HG02763 (cell line): ENCODE results near the gene UPF1.

Experiments
- ATAC-seq: cut with Tn5 transposase; IDR thresholded peaks from one replicate; pipeline ENCODE4 v1.9.1; 2021; ENCODE audit warnings: mild to moderate bottlenecking, moderate library complexity; ENCODE audit not compliant: unreplicated experiment

The UPF1 gene

DNA sequence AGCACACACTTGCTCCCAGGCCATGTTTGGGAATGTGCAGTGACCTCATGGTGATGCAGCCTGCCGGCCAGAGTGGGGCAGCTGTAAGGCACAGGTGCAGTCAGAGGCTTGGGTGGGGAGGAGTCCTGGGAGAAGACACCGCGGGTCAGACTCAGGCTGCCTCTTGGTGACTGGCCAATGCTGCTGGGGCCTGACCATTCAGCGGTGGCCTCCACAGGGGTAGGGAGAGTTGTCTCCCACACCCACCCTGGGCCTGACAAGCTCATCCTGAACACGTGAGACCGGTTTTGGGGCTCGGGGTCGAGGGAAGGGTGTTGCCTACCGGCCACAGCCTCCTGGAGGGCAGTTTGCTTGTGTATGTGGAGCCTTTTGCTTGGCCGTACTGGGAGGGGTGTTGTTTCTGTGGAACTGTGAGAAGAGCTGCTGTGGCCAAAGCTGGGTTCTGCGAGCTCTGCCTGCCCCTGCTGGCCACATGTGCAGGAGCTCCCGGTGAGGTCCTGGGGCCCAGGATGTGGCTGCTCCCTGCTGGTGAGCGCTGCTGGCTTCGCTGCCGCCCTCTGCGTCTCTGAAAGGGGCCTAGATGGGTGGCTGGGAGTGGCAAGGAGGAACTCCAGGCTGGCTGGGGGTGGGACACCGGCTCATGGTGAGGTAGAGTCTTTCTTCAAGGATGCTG is 22.1 kb downstream of the UPF1 start:
- ATAC-seq, result no peak

DNA sequence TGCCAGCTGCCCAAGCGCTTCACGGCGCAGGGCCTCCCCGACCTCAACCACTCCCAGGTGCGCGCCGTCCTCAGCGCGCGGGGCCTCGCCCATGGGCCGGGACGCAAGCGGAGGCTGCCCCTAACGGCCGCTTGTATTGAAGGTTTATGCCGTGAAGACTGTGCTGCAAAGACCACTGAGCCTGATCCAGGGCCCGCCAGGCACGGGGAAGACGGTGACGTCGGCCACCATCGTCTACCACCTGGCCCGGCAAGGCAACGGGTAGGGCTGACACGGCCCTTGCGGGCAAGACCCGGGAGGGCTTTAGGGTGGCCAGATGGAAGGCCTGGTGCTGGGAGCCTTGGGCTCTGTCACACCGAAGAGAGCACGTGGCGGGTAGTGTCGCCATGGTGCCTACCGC is 23.2 kb downstream of the UPF1 start:
- no peak for ATAC-seq

GRCh38 chr19:18855647-18856384 is 24.1 kb downstream of the UPF1 start:
- ATAC-seq, result no peak

DNA sequence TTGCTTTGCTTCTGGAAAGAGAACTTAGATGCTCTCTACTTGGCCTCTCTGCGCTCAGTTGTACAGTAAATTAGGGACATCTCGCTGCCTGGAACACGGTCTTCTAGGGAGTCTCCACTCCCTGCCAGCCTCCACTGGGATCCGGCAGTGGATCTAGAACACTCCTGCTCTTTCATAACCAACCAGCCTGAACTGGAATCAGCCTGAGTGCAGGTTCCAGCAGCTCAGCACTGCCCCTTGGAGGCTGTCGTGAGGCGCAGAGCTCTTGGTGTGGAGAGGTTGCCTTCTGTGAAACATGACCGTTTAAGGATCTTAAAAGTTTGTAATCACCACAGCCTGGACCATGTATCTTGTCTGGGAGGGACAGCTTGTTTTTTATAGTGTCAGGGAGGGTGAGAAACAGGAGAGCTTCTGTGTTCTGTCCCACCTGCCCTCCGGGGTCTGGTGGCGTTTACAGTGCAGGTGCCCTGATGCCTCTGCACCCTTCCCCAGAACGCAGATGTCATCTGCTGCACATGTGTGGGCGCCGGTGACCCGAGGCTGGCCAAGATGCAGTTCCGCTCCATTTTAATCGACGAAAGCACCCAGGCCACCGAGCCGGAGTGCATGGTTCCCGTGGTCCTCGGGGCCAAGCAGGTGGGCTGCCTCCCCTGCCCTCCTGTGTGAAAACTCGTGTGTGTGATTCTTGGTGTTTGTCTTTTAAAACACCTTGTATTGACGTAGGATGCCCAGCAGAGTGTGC is 24.8 kb downstream of the UPF1 start:
- no peak for ATAC-seq

DNA sequence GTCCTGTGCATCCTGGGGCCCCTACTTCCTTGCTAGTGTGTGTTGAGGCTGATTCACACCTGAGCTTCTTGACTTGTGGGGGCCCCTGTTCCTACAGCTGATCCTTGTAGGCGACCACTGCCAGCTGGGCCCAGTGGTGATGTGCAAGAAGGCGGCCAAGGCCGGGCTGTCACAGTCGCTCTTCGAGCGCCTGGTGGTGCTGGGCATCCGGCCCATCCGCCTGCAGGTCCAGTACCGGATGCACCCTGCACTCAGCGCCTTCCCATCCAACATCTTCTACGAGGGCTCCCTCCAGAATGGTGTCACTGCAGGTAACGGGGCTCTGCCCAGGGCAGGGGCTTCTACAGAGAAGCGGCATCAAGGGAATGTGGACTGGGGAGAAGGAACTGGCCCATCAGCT is 25.5 kb downstream of the UPF1 start:
- no peak for ATAC-seq

DNA sequence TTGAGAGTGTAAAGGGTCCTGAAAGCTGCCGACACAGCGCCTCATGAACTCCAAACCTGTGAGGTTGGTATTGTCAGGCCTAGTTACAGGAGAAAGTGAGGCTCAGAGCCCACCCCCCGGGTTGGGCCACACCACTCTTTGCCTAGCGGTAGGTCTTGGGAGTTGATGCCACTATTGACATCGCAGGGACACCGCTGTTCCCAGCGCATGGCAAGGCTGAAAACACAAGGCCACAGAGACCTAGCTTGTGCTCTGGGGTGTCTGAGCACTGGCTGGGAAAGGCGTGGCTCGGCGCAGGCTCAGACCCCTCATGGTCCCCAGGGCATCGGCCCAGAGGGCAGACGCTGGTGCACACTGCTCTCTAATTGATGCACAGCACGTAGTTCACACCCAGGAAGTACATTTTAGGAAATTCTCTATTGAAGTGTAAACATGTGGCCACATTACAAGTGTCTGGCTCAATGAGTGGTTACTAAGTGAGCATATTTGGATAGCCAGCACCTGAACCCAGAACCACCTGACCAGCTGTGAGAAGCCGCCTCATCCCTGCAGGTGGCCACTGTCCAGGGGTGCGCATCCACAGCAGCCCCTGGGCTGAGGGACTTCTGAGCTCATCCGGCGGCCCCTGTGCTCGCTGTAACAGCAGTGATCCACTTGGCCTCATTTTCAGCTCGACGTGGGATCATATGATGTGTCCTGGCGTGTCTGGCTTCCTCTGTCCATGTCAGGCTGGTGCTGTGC is 27.3 kb downstream of the UPF1 start:
- ATAC-seq, result no peak

DNA sequence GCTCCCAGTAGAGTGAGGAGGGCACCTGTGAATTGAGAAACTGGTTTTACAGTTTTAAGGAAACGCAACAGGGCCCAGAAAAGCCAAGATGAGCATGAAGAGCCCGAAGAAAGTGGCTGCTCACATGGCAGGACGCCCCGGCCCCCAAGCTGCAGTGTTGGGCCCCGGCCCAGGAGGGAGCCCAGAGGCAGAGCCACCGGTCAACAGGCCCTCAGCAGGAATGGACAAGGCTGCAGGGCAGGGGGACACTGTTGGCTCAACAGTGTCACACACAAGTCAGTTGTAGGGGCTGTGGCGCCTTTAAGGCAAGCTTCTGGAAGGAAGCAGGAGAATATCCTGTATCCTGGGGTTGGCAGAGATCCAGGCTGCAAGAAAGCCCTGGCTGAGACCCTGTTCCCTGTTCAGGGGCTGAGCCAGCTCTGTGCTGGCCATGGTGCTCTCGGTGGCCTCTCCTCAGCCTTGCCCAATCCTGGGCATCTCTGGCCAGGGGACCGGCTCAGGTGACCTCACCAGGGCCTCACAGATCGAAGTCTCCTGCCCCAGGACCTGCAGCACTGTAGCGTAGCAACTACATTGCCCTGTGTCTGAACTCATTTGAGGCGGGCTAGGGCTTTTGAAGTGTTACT is 28.0 kb downstream of the UPF1 start:
- ATAC-seq, result no peak

DNA sequence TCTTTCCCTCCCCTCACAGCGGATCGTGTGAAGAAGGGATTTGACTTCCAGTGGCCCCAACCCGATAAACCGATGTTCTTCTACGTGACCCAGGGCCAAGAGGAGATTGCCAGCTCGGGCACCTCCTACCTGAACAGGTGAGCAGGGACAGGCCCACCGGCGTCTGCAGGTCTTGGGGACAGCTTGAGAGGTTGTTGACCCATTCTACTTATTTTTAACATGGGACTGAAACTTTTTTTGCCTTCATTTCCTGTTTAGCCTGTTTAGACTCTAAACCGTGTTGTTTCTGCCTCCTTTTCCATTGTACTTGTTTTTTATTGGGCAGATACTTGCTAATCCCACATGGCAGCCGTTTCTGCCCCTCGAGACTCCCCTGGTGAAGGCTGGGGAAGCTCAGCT is 28.5 kb downstream of the UPF1 start:
- no peak for ATAC-seq

DNA sequence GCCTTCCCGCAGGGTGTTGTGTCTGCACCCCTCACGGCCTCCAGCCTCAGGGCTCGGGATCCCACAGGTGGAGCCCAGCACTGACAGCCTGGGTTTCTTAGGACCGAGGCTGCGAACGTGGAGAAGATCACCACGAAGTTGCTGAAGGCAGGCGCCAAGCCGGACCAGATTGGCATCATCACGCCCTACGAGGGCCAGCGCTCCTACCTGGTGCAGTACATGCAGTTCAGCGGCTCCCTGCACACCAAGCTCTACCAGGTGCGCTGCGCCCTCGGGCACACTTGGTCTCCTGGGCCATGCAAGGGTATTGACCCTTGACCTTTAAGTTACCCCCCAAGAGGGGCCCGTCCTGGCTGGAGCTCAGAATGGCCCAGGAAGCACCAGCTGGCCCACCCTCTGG is 29.0 kb downstream of the UPF1 start:
- ATAC-seq, result no peak

GRCh38 chr19:18861235-18861634 is 29.5 kb downstream of the UPF1 start:
- ATAC-seq, result no peak

DNA sequence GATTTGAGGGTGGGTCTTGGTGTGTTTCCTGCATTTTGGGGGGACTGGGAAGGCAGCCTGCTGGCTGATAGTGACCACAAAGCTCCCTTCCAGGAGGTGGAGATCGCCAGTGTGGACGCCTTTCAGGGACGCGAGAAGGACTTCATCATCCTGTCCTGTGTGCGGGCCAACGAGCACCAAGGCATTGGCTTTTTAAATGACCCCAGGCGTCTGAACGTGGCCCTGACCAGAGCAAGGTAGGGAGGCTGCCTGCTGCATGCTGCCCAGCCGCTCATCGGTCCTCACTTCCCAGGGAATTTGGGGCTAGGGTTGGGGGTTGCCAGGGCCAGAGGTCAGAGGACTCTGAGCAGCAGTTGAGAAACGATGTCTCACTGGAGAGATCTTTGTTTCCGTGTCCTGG is 30.2 kb downstream of the UPF1 start:
- ATAC-seq, result no peak

DNA sequence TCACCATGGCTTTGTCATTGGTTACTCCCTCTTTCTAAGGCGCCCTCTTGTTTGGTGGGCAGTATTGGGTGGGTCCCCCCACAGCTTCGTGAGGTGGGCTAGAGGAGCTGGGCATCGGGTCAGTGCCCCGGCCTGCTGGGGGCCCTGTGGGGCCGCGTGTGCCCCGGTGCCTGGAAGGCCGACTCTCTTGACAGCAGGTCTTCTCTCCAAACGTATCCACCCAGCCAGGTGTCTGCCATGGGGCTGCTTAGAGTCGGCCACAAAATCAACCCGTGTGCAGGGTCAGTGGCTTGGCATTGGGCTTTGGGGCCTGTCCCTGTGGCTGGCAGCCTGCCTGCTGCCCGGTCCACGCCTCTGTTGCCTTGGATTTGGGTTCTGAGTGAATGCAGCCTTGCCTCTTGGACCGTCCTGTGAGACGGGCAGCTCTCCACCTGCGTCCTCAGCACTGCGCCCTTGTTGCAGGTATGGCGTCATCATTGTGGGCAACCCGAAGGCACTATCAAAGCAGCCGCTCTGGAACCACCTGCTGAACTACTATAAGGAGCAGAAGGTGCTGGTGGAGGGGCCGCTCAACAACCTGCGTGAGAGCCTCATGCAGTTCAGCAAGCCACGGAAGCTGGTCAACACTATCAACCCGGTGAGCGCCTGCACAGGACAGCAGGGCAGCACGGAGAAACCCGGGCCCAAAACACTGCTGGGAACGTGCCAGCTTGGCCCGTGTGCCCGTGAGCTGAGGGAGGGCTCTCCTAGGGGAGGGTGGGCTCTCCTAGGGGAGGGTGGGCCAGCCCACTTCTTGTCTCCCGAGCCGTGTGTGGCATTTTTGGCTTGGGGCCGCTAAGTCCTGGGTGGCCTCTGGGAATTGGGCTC is 31.4 kb downstream of the UPF1 start:
- no peak for ATAC-seq

DNA sequence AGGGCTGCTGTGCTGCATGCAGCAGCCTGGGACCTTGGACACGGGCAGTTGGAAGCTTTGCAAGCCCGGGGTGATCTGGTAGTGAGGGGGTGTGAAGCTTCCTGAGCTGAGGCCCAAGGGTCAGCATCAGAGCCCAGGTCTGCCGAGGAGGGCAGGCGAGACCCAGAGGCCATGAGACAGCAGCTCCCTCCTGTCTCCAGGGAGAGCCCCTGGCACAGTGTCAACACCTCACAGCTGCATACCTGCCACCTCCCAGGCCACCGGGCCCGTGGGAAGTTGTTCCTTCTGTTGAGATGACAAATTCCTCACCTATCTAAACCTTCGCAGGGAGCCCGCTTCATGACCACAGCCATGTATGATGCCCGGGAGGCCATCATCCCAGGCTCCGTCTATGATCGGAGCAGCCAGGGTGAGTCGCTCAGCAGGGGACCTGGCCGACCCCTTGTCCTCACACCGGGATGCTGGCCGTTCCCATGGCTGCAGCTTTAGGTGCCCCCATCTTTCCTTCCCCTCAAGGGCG is 32.1 kb downstream of the UPF1 start:
- ATAC-seq, result no peak

DNA sequence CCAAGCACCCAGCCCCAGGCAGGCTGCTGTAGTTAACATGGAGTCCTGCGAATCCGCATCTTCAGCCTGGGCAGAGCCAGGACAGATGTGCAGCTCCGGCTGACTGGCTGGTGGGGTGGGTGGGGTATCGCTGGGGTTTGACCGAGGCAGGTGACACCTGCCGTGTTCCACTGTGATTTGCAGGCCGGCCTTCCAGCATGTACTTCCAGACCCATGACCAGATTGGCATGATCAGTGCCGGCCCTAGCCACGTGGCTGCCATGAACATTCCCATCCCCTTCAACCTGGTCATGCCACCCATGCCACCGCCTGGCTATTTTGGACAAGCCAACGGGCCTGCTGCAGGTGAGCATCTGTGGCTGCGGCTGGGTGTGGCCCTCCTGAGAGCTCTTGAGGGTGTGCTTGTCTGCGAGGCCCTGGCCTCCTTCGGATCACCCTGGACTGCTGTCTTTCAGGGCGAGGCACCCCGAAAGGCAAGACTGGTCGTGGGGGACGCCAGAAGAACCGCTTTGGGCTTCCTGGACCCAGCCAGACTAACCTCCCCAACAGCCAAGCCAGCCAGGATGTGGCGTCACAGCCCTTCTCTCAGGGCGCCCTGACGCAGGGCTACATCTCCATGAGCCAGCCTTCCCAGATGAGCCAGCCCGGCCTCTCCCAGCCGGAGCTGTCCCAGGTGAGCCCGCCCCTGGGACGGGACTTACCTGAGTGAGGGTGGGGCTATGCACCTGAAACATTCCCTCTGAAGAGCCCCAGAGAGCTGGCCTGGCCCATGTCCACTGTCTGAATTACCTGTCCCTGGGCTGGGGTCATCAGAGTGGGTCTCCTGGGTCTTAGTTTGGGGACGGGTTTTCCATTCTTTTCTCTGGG is 33.6 kb downstream of the UPF1 start:
- no peak for ATAC-seq

- no peak for ATAC-seq
These were observed 34.4 kb downstream of the UPF1 start for GRCh38 chr19:18865973-18866799.

DNA sequence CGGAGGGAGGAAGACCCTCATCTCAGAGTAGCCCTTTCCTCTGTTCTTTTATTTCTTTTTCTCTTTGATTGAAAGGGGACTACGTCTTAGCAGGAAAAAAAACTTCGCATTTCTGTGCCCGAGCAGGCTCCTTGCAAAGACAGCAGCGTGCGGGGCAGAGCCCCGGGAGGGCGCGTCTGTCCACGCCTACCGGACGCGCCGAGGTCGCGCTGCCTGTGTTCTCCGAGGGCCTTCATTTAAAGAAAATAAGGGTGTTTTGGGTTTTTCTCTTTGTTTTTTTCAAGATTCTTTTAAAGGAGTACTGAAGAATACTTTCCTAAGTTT is 35.0 kb downstream of the UPF1 start:
- ATAC-seq, result no peak

GRCh38 chr19:18867199-18867598 is 35.4 kb downstream of the UPF1 start:
- no peak for ATAC-seq

DNA sequence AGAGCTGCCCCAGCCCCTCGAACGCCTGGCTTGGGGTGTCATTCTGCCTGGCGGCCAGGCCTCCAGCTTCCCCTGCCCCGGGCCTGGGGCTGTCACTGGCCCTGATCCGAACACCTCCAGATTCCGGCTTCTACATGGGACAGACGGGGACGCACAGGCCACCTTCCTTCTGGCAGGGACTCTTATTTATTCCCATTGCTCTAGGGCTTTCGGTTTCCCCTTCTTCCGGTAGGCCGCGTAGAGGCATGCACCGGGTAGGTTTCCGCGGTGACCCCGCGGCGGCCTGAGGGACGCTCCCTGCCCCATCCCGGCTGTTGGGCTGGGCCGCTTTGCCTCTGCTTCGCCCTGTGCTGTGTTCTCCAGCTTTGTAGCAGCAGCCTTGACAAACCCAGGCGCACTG is 36.0 kb downstream of the UPF1 start:
- ATAC-seq, result no peak
